ENCODE results near the gene RARS1. TPM values are rescaled to one million over a fixed set of nuclear protein-coding genes. Genes with fewer than 3 reads are reported as not detected.

Gene RARS1
- total RNA-seq, 1 experiment from 2014 or later: 69.8 TPM

DNA sequence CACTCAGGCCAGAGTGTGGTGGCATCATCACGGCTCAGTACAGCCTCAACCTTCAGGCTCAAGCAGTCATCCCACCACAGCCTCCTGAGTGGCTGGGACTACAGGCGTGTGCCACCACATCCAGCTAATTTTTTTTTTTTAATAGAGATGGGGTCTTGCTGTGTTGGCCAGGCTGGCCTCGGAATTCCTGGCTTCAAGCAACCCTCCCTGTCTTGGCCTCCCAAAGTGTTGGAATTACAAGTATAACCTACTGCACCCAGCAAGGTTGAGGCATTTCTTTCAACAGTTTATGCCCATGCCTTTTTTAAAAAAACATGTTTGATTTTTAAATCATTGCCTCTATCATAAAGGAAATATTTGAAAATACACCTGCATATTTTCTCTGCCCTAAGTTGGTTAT is 2.8 kb downstream of the RARS1 start:
- peaks cover 11% of the 10 kb centered on the region for H3K4me1 ChIP-seq (ENCODE audit: low read length)
- H3K27me3 ChIP-seq (ENCODE audit: low read length): no peaks in the 10 kb centered on the region
- H3K9me2 ChIP-seq (replicated peaks; ENCODE audit: insufficient read depth, low read length): no peaks in the 10 kb centered on the region
- no peak overlapping the region for H3K9ac ChIP-seq (ENCODE audit: low read length)
- no peak overlapping the region for H3K27ac ChIP-seq (ENCODE audit: low read length)
- no peak overlapping the region for H3K4me2 ChIP-seq (ENCODE audit: low read depth, low read length, poor library complexity, severe bottlenecking)
- H3K79me2 ChIP-seq (ENCODE audit: low read length): peaks cover 45% of the 10 kb centered on the region
- no peak overlapping the region for H3K4me3 ChIP-seq (ENCODE audit: low read length)
- H4K20me1 ChIP-seq (ENCODE audit: insufficient read depth, low read depth, low read length): no peaks in the 10 kb centered on the region; the same call in 1 of the 2 replicates
- H3K9me3 ChIP-seq (ENCODE audit: low read length): no peaks in the 10 kb centered on the region
- H3K36me3 ChIP-seq (ENCODE audit: insufficient read depth, low read length): peaks cover 43% of the 10 kb centered on the region; the same call in 1 of the 2 replicates
- no peak for DNase-seq
- no peak overlapping the region for H2AFZ ChIP-seq (ENCODE audit: low read length)

DNA sequence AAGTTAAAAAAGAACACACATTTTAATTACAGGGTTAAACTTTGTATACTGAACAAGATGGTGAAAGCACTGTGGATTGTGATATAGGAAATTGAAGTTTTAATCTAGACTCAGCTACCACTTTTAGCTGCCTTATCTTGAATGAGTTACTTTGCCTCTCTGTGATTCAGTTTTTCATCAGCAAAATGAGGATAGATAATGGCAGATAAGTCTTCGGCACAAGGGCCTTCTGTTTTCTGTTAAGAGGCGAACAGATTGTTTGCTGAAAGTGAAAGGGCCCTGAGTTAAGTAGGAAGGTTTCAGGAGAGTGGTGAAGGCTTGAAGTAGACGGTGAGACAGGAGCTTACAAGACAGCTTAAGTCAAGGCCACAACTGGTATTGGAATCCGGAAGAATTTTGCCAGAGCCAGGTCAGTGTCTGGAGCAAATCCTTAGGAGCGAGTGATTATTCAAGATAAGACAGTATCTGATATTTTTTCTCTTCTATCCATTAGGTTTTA is 7.8 kb downstream of the RARS1 start:
- Histone ChIP-seq H2AFZ (ENCODE audit: low read length) (no peak overlapping the region), H3K36me3 (ENCODE audit: insufficient read depth, low read length) (peaks cover 68% of the 10 kb centered on the region; the same call in 1 of the 2 replicates), H3K27ac (ENCODE audit: low read length) (no peak overlapping the region), H3K9ac (ENCODE audit: low read length) (no peak overlapping the region), H3K4me1 (ENCODE audit: low read length) (no peaks in the 10 kb centered on the region), H3K4me3 (ENCODE audit: low read length) (no peak overlapping the region), H3K9me3 (ENCODE audit: low read length) (no peaks in the 10 kb centered on the region), H4K20me1 (ENCODE audit: insufficient read depth, low read depth, low read length) (0 out of 2 replicates have a peak, but pooled peaks cover 5% of the 10 kb centered on the region), H3K79me2 (ENCODE audit: low read length) (peaks cover 17% of the 10 kb centered on the region), H3K4me2 (ENCODE audit: low read depth, low read length, poor library complexity, severe bottlenecking) (no peak overlapping the region), H3K27me3 (ENCODE audit: low read length) (no peaks in the 10 kb centered on the region), H3K9me2 (replicated peaks; ENCODE audit: insufficient read depth, low read length) (no peaks in the 10 kb centered on the region)
- no peak for DNase-seq

DNA sequence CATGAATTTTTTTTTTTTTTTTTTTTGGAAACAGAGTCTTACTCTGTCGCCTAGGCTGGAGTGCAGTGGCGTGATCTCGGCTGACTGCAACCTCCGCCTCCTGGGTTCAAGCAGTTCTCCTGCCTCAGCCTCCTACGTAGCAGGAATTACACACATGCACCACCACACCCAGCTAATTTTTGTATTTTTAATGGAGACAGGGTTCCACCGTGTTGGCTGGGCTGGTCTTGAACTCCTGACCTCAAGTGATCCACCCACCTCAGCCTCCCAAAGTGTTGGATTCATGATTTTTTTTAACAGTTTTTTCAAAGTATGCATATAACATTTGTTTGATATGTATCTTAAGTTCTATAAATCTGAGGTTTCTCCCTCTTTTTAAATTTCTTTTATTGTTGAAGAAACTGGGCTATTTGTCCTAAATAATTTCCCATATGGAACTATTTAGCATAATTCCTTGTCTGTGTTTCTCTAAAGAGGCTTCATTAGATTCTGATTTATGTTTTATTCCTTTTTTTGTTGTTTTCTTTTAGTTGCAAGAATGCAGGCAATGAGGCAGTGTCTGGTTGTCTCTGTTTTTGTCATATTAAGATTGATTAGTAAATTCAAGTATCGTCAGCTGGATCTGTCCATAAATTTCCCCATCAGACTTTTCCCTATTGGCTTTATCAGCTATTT is 16.4 kb downstream of the RARS1 start:
- Histone ChIP-seq H4K20me1 (ENCODE audit: insufficient read depth, low read depth, low read length) (0 out of 2 replicates have a peak, but pooled peaks cover under 1% of the 10 kb centered on the region), H3K36me3 (ENCODE audit: insufficient read depth, low read length) (peaks cover 52% of the 10 kb centered on the region; the same call in 1 of the 2 replicates)
- no peak for DNase-seq

DNA sequence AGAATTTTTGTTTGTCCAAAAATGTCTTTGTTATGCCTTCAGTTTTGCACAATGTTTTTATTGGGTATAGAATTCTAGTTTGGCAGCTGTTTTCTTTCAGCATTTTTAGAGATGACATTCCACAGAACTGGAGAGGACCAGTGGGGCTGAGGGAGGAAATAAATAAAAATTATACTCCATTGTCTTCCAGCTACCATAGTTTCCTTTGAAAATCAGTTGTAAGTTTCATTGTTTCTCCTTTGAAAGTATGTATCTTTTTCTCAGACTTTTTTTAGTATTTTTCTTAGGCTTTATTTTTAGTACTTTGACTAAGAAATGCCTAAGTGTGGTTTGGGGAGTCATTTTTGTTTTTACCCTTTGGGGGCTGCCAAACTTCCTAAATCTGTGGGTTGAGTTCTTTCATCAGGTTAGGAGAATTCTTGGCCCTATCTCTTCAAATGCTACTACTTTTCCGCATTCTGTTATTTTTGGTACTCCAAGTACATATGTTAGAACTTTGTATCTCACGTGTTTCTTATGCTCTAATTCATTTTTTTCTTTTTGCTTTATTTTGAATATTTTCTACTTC is 27.7 kb downstream of the RARS1 start:
- H2AFZ ChIP-seq (ENCODE audit: low read length): no peak overlapping the region
- H3K79me2 ChIP-seq (ENCODE audit: low read length): no peaks in the 10 kb centered on the region
- no peak for DNase-seq
- H3K27ac ChIP-seq (ENCODE audit: low read length): no peak overlapping the region
- peaks cover 81% of the 10 kb centered on the region for H3K36me3 ChIP-seq (ENCODE audit: insufficient read depth, low read length)
- H3K9ac ChIP-seq (ENCODE audit: low read length): no peak overlapping the region
- no peaks in the 10 kb centered on the region for H3K27me3 ChIP-seq (ENCODE audit: low read length)
- H3K4me1 ChIP-seq (ENCODE audit: low read length): no peaks in the 10 kb centered on the region
- H3K4me2 ChIP-seq (ENCODE audit: low read depth, low read length, poor library complexity, severe bottlenecking): no peak overlapping the region
- no peaks in the 10 kb centered on the region for H4K20me1 ChIP-seq (ENCODE audit: insufficient read depth, low read depth, low read length)
- H3K4me3 ChIP-seq (ENCODE audit: low read length): no peak overlapping the region
- no peaks in the 10 kb centered on the region for H3K9me3 ChIP-seq (ENCODE audit: low read length)
- no peaks in the 10 kb centered on the region for H3K9me2 ChIP-seq (replicated peaks; ENCODE audit: insufficient read depth, low read length)

More for the DNA sequence above, 16.4 kb downstream of the RARS1 start:
- H3K9ac ChIP-seq (ENCODE audit: low read length): no peak overlapping the region
- H3K4me2 ChIP-seq (ENCODE audit: low read depth, low read length, poor library complexity, severe bottlenecking): no peak overlapping the region
- no peaks in the 10 kb centered on the region for H3K4me1 ChIP-seq (ENCODE audit: low read length)
- no peaks in the 10 kb centered on the region for H3K27me3 ChIP-seq (ENCODE audit: low read length)
- H3K9me2 ChIP-seq (replicated peaks; ENCODE audit: insufficient read depth, low read length): no peaks in the 10 kb centered on the region
- H3K4me3 ChIP-seq (ENCODE audit: low read length): no peak overlapping the region
- H3K9me3 ChIP-seq (ENCODE audit: low read length): no peaks in the 10 kb centered on the region
- H2AFZ ChIP-seq (ENCODE audit: low read length): no peak overlapping the region
- no peaks in the 10 kb centered on the region; the same call in 1 of the 2 replicates for H3K79me2 ChIP-seq (ENCODE audit: low read length)
- H3K27ac ChIP-seq (ENCODE audit: low read length): no peak overlapping the region

DNA sequence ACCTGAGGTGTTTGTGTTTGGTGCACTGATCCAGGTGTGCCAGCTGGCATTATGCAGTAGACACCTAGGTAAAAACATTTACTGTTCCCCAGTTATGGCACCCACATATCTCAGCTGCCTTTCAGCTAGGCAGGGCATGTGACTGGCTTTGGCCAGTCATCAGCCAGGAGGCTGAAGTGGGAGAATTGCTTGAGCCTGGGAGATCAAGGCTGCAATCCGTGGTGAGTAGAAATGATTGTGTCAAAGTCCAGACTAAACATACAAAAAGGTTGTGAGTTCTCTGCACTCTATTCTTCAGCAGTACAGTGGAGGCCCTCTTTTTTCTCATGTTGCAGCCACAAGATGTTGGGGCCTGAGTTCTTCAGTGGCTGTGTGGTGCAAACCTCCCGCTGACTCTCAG is 39.6 kb downstream of the RARS1 start:
- no peaks in the 10 kb centered on the region for H3K4me1 ChIP-seq (ENCODE audit: low read length)

DNA sequence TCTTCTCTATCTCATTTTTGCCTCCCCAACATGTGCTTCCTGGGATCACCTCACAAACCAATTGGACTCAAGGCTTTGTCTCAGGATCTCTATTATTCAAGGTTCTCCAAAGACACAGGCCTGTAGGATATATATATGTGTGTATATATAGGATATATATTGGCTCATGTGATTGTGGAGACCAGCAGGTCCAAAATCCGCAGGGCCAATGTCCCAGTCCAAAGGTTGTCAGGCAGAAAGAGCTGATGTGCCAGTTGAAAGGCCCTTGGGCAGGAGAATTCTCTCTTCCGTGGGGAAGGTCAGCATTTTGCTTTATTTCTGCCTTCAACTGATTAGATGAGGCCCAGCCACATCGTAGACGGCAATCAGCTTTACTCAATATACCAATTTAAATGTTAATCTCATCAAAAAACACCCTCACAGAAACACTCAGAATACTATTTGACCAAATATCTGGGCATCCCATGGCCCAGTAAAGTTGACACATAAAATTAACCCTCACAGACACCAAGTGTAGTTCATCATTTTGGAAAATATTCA is 41.6 kb downstream of the RARS1 start:
- H3K27me3 ChIP-seq (ENCODE audit: low read length): no peaks in the 10 kb centered on the region
- no peak overlapping the region for H3K4me2 ChIP-seq (ENCODE audit: low read depth, low read length, poor library complexity, severe bottlenecking)
- no peaks in the 10 kb centered on the region for H4K20me1 ChIP-seq (ENCODE audit: insufficient read depth, low read depth, low read length)
- H3K27ac ChIP-seq (ENCODE audit: low read length): no peak overlapping the region
- 0 out of 2 replicates have a peak, but pooled peaks cover 3% of the 10 kb centered on the region for H3K36me3 ChIP-seq (ENCODE audit: insufficient read depth, low read length)
- H3K9ac ChIP-seq (ENCODE audit: low read length): no peak overlapping the region
- H3K4me1 ChIP-seq (ENCODE audit: low read length): no peaks in the 10 kb centered on the region
- no peak for DNase-seq
- H3K9me2 ChIP-seq (replicated peaks; ENCODE audit: insufficient read depth, low read length): no peaks in the 10 kb centered on the region
- H3K79me2 ChIP-seq (ENCODE audit: low read length): no peaks in the 10 kb centered on the region
- no peak overlapping the region for H3K4me3 ChIP-seq (ENCODE audit: low read length)
- H2AFZ ChIP-seq (ENCODE audit: low read length): no peak overlapping the region
- H3K9me3 ChIP-seq (ENCODE audit: low read length): no peaks in the 10 kb centered on the region

More for the DNA sequence above, 39.6 kb downstream of the RARS1 start:
- H3K27ac ChIP-seq (ENCODE audit: low read length): no peak overlapping the region
- H3K9me2 ChIP-seq (replicated peaks; ENCODE audit: insufficient read depth, low read length): no peaks in the 10 kb centered on the region
- no peaks in the 10 kb centered on the region for H4K20me1 ChIP-seq (ENCODE audit: insufficient read depth, low read depth, low read length)
- no peak overlapping the region for H2AFZ ChIP-seq (ENCODE audit: low read length)
- H3K9me3 ChIP-seq (ENCODE audit: low read length): no peaks in the 10 kb centered on the region
- H3K79me2 ChIP-seq (ENCODE audit: low read length): no peaks in the 10 kb centered on the region
- no peak for DNase-seq
- H3K9ac ChIP-seq (ENCODE audit: low read length): no peak overlapping the region
- H3K36me3 ChIP-seq (ENCODE audit: insufficient read depth, low read length): 0 out of 2 replicates have a peak, but pooled peaks cover 3% of the 10 kb centered on the region
- no peaks in the 10 kb centered on the region for H3K27me3 ChIP-seq (ENCODE audit: low read length)
- no peak overlapping the region for H3K4me2 ChIP-seq (ENCODE audit: low read depth, low read length, poor library complexity, severe bottlenecking)
- H3K4me3 ChIP-seq (ENCODE audit: low read length): no peak overlapping the region

DNA sequence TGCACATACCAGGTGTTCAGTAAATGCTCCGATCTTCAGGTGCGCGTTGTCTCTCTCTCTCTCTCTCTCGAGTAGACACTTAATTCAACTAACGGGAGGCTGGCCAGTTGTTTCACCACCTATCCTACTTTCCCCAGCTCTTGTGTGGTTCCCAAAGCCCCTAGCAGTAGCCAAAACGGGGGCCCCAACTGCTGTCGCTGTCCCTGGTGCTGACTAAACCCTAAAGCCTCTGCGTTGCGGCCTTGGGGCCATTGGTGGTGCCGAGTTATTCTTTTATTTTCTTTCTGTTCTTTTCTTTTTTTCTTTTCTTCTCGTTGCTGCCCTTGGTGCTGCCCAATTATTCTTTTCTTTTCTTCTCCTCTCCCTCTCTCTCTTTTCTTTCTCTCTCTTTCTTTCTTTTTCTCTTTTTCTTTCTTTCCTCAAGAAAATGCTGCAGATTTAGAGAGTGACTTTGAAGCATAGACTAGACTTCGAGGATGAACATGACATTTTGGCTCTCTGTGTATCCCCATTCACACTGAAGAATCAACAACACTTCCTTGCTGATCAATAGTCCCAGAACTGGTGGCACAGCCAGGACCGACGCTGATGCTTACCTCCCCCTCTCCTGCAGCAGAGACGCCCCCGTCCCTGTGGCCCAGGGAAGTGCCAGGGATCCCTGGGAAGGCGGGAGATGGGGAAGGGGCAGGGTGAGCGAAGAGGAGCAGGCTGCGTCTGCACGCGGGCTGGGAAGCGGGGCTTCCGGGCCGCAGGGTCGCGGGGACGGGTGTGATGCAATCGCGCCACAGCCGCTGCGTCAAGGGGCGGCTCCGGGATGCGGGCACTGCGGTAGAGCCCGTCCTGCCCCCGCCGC is 42.5 kb downstream of the RARS1 start, which contains the start of gene FBLL1:
Gene FBLL1, plus strand, starts transcription at position 785 of the 853 bp plus-strand sequence. CDS start 200 bp downstream, outside the sequence.
- H3K4me1 ChIP-seq (ENCODE audit: low read length): no peaks in the 10 kb centered on the region
- no peak within 1 kb of the TSS for H3K27ac ChIP-seq (ENCODE audit: low read length)
- H3K27me3 ChIP-seq (ENCODE audit: low read length): no peaks in the 10 kb centered on the region
- H3K9me3 ChIP-seq (ENCODE audit: low read length): no peaks in the 10 kb centered on the region
- no peak within 1 kb of the TSS for H3K9ac ChIP-seq (ENCODE audit: low read length)
- no peak within 1 kb of the TSS for H3K4me3 ChIP-seq (ENCODE audit: low read length)
- H3K4me2 ChIP-seq (ENCODE audit: low read depth, low read length, poor library complexity, severe bottlenecking): no peak within 1 kb of the TSS
- H3K79me2 ChIP-seq (ENCODE audit: low read length): no peaks in the 10 kb centered on the region
- H2AFZ ChIP-seq (ENCODE audit: low read length): no peak within 1 kb of the TSS
- no peak for DNase-seq
- H3K9me2 ChIP-seq (replicated peaks; ENCODE audit: insufficient read depth, low read length): no peaks in the 10 kb centered on the region
- no peaks in the 10 kb centered on the region for H4K20me1 ChIP-seq (ENCODE audit: insufficient read depth, low read depth, low read length)
- H3K36me3 ChIP-seq (ENCODE audit: insufficient read depth, low read length): 0 out of 2 replicates have a peak, but pooled peaks cover 3% of the 10 kb centered on the region
